ENCODE measurements around the gene TSPAN2.

DNA sequence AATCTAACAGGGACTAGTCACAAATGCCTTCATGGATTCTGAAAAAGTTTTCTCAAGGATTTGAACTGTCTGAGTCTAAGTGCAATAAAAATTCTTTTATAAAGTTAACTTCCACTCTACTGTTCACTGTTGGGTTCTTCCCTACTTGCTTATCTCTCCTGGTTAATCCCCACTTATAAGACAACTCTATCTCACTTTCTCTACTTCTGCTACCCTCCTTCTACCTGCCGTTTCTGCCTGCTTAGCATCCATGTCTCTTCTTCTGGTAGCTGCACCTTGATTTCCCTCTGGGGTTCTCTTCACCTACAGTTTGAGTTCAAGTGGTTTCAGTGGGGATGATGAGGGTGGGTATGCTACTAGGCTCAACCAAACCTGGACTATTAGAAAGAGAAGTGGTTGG lies 53.7 kb downstream of the TSPAN2 start:
- TF ChIP-seq, protein P1, sequence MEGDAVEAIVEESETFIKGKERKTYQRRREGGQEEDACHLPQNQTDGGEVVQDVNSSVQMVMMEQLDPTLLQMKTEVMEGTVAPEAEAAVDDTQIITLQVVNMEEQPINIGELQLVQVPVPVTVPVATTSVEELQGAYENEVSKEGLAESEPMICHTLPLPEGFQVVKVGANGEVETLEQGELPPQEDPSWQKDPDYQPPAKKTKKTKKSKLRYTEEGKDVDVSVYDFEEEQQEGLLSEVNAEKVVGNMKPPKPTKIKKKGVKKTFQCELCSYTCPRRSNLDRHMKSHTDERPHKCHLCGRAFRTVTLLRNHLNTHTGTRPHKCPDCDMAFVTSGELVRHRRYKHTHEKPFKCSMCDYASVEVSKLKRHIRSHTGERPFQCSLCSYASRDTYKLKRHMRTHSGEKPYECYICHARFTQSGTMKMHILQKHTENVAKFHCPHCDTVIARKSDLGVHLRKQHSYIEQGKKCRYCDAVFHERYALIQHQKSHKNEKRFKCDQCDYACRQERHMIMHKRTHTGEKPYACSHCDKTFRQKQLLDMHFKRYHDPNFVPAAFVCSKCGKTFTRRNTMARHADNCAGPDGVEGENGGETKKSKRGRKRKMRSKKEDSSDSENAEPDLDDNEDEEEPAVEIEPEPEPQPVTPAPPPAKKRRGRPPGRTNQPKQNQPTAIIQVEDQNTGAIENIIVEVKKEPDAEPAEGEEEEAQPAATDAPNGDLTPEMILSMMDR (IDR thresholded peaks at IDR 0.05) = no peak
- no peak for TF ChIP-seq POLR2A (IDR thresholded peaks at IDR 0.05)
